Stimulated activated CD4-positive, alpha-beta T cell treated with anti-CD3 and anti-CD28 coated beads, TNF-alpha, amount 100 ng/mL, for 1 hour (primary cell): ENCODE results near the gene SLC66A2.
"Not testable (repeated sequence)": the region's sequence is repeated elsewhere in the genome, so short reads cannot be mapped to it uniquely, and the experiment has no call there.

Source experiments
- DNase-seq, 3 donors: peaks; one replicate each; pipeline ENCODE4 v3.0.0-alpha.2; 2020; ENCODE audit warnings: low read depth in 3 of 3, low spot score in 1 of 3

SLC66A2 gene

DNA sequence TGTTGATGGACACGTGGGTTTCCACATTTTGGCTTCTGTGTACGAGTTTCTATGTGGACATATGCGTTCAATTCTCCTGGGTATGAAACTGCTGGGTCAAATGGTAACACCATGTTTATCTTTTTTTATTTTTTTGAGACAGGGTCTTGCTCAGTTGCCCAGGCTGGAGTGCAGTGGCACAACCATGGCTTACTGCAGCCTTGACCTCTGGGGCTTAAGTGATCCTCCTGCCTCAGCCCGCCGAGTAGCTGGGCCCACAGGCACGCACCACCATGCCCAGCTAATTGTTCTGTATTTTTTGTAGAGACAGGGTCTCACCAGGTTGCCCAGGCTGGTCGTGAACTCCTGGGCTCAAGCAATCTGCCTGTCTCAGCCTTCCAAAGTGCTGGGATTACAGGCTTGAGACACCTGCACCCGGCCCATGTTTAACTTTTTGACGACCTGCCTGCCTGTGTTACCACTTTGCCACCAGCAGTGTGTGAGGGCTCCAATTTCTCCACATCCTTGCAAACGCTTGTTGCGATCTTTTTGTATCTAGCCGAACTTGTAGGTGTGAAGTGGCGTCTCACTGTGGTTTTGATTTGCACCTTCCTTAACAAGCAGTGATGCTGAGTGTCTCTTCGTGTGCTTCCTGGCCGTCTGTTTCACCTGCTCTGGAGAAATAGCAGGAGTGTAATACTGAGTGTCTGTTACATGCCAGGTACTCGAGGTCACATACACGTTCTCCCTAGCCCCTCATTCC, 19.9 kb upstream of the SLC66A2 start:
- no peak for DNase-seq

DNA sequence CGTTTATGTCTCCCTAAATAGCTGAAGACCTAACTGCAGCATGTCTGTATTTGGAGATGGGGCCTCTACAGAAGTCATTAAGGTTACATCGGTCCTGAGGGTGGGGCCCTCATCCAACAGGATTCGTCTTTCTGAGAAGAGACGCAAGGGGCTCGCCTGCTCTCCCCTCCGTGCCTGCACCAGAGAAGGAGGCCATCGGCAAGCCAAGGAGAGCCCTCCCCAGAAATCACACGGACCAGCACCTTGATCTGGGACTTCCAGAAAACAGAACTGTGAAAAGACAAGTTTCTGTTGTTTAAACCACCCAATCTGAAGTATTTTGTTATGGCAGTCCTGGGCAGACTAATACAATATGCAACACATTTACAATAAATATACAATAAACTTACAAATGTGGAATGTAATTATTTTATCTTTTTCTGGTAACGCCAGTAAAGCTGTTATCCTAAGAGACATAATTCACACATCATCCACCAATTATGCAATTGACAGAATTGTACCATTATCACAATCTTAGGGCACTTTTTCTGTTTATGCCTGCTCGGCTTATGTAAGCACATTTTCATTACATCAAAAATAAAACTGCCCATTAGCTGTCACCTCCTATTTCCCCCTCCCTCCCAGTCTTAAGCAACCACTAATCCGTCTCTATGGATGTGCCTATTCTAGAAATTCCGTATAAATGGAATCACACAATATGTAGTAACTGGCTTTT, 19.1 kb upstream of the SLC66A2 start:
- DNase-seq, result no peak

- no peak for DNase-seq
Measured at GRCh38 chr18:79965119-79965902, 13.9 kb upstream of the SLC66A2 start.

GRCh38 chr18:79964330-79965118, 13.1 kb upstream of the SLC66A2 start, which contains the start of gene HSBP1L1:
TSS of gene HSBP1L1 (plus strand) at chr18:79964643. CDS start at chr18:79964736, 93 bp downstream.
- DNase-seq, result peak in 2 of 3 donors; percentile 26 to 38

GRCh38 chr18:79963658-79964329, 12.3 kb upstream of the SLC66A2 start:
- no peak for DNase-seq

GRCh38 chr18:79962835-79963657, 11.6 kb upstream of the SLC66A2 start:
- DNase-seq, result no peak

DNA sequence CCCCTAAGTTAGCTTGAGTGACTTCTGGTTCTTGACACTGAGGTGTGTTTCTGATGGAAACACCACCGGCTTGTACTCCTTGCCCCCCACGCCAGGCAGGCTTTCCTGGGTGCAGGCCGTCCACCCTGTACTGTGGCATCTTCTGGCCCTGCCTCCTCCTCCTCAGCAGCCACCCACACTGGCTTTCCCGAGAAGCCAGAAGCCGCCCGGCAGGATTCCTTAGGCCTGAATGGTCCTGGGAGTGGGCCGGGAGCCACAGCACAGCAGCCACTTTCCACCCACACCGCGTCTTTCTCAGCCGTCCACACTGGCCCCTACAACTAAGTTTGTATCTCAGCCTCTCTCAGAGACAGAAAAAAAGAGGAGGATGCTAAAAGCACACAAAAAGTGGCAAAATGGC, 10.9 kb upstream of the SLC66A2 start:
- DNase-seq, result no peak

DNA sequence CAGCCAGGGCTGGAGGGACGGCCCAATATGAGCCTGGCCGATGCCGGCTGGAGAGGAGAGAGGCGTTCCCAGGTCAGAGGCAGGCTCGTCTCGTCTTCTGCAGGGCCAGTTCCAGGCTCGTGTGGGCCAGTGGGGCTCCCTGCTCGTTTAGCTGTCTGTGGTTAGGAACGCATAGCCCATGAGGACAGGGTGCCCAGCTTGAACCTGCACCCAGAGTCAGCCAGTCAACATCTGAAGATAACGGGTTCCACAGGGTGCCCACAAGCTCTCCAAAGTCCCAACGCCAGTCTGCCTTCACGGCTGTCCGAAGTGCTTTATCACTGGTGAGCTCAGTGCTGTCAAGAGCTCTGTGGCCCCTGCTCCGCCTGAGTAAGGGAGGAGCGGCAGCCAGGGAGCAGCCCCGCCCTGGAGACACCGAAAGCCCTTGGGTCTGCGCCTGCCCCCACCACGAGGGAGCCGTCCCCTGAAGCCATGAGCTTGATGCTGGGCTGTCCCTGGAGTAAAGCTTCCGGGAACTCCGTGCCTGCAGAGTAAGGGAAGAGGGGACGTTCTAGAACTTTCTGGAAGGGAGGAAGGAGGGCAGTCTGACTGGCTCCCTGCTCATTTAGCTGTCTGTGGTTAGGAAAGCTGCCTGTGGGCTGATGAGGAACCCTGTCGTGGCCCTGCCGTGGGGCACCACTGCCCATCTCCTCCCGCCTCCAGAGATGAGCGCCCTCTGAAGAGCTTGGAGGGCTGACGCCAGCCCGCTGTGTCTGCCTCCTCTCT, 10.3 kb upstream of the SLC66A2 start:
- DNase-seq, result no peak

GRCh38 chr18:79960921-79961526, 9.6 kb upstream of the SLC66A2 start:
- DNase-seq, result no peak

DNA sequence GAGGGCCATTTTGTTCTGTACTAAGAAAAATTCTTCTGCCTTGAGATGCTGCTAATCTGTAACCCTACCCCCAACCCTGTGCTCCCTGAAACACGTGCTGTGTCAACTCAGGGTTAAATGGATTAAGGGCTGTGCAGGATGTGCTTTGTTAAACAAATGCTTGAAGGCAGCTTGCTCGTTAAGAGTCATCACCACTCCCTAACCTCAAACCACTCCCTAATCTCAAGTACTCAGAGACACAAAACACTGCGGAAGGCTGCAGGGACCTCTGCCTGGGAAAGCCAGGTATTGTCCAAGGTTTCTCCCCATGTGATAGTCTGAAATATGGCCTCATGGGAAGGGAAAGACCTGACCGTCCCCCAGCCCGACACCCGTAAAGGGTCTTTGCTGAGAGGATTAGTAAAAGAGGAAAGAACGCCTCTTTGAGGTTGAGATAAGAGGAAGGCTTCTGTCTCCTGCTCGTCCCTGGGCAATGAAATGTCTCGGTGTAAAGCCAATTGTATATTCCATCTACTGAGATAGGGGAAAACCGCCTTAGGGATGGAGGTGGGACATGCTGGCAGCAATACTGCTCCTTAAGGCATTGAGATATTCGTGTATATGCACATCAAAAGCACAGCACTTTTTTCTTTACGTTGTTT, 8.8 kb upstream of the SLC66A2 start:
- DNase-seq, result not testable (repeated sequence)

DNA sequence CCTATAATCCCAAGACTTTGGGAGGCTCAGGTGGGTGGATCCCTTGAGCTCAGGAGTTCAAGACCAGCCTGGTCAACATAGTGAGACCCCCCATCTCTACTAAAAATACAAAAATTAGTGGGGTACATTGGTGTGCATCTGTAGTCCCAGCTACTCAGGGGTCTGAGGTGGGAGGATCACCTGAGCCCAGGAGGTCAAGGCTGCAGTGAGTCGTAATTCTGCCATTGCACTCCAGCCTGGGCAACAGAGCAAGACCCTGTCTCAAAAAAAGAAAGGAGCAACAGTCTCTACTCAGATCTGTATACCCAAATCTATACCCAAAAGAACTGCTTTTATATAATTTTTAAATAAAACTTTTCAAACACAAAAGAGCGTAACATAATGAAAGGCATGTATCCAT, 7.5 kb upstream of the SLC66A2 start:
- DNase-seq, result no peak

DNA sequence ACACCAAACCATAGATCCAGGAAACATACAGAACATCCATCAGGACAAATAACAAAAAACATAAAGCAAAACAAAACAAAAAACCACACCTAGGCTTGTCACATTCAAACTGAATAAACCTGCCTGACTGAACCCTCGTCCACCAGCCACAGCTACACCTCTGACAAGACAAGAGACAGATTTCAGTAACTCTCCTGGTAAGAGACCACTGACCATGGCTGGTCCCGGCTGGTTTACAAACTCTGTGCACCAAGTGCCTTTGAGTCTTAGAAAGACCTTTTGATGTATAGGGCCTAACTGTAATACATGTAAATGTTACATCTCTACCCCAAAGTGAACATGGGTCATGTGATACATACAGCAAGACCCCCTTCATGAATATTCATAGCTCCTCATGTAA, 4.8 kb upstream of the SLC66A2 start:
- no peak for DNase-seq

- no peak for DNase-seq
Measured at GRCh38 chr18:79955302-79956075, 4.0 kb upstream of the SLC66A2 start.

GRCh38 chr18:79954791-79955190, 3.3 kb upstream of the SLC66A2 start:
- no peak for DNase-seq

DNA sequence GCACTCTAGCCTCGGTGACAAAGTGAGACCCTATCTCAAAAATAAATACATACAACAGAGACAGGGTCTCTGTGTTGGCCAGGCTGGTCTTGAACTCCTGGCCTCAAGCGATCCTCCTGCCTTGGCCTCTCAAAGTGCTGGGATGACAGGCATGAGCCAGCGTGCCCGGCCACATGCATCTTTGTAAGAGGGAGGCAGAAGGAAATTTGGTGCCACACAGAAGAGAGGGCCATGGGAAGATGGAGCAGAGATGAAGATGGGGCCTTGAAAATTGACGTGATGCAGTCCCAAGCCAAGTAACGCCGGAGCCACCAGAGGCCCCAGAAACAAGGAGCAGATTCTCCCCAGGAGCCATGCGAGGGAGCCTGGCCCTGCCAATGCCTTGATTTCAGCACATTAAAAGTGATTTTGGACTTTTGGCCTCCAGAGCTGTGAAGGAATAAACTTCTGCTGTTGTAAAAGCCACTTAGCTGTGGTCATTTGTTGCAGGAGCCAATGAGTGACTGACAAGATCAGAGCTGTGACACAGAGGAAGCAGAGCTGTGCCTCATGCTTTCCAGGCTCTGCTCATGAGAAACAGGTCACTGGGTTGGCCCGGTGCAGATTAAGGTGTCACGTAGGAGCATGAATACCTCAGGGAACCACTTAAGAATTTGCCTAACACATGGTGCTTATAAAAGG, 2.7 kb upstream of the SLC66A2 start:
- no peak for DNase-seq

- no peak for DNase-seq
Measured at GRCh38 chr18:79952996-79953559, 1.6 kb upstream of the SLC66A2 start.
